HG03103 (cell line): ENCODE data around the gene IFRD2.
"Not testable (repeated sequence)": the region's sequence is repeated elsewhere in the genome, so short reads cannot be mapped to it uniquely, and the experiment has no call there.

Source experiments
- ATAC-seq: cut with Tn5 transposase; IDR thresholded peaks from one replicate; pipeline ENCODE4 v1.9.1; 2021; ENCODE audit warnings: low read depth; ENCODE audit not compliant: unreplicated experiment

The IFRD2 gene

DNA sequence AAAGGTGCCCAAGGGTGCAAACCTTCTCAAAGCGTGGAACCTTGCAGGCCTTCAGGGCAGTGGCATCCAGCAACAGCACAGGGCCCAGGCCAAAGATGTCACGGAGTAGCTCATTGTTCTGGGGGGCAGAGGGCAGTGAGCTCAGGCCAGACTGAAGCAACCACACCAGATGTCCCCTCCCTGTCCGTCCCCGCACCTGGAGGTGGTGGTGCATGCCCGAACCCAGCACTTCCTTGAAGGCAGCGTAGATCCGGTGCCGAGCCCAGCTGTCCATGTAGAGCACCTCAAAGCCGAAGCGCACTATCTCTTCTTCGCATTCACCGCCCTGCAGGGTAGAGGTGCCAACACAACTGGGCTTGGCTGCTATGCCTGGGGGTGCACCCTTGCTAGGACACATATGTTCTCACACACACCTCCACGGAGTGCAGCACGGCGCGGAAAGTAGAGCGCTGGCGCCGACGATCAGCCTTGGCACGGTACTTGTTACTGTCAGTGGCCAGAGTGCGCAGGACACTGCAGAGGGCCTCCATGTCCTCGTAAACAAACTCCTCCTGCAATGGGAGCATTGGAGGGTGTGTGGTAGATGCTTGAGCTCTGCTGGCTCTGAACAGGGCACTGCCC is 3.7 kb downstream of the IFRD2 start:
- ATAC-seq = no peak

DNA sequence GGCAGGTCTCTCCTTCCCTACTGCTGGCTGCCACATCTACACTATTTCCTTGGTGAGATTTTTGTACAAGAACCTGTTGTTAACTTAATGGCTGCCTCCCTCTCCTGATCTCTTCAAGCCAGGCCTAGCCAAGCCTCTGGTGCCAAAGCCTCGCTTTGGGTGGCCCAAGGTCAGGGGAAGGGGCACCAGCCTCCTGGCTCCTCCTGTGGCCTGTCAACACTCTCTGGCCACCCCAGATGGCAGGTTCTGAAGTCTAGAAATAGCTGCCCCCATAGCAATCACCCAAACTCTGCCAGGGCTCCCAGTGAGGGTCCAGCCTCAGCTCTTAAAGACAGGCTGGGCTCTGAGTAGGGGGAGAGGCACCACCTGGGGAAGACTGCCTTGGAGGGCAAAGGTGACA is 5.0 kb downstream of the IFRD2 start:
- no peak for ATAC-seq

DNA sequence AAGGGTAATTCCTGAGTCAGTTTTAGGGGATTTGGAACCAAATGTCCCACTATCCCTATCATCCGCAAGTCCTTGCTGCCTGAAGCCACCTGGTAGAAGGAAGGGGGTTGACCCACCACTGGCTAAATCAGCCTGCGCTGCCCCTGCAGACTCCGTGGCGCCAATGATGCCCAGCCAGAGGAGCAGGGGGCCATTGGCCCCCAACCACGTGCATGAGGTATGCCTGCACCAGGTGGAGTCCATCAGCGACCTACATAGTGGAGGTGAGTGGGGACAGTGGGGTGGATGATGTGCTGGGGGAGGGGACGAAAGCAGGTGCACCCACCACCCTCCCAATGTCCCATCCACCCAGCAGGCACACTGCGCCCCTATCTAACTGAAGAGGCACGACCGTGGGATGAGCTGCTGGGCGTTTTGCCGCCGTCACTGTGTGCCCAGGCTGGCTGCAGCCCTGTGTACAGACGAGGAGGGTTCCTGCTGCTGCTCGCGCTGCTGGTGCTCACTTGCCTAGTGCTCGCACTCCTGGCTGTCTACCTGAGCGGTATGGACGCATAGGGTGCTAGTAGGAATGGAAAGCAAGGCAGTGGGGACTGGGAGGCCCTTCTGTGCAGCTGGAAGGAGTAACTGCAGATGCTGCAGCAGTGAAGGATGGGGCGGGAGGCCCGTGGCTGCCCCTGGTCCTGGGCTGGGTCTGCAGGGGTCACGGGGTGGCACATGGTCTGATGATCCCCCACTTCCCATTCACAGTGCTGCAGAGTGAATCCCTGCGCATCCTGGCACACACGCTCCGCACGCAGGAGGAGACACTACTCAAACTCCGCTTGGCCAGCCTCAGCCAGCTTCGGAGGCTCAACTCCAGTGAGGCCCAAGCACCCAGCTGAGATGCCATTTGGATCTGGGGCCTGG is 5.7 kb downstream of the IFRD2 start:
- no peak for ATAC-seq

DNA sequence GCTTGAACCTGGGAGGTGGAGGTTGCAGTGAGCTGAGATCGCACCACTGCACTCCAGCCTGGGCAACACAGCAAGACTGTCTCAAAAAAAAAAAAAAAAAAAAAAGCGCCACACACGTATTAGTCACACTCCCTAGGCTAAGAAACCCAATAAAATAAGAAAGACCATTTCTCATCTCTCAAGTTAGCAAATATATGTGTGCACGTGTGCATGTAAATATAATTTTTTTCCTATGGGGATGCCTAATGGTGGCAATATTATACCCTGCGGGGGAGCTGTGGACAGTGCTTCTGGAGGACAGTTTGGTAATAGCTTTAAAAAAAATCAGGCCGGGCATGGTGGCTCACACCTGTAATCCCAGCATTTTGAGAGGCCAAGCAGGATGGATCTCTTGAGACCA is 8.1 kb downstream of the IFRD2 start:
- not testable (repeated sequence) for ATAC-seq

DNA sequence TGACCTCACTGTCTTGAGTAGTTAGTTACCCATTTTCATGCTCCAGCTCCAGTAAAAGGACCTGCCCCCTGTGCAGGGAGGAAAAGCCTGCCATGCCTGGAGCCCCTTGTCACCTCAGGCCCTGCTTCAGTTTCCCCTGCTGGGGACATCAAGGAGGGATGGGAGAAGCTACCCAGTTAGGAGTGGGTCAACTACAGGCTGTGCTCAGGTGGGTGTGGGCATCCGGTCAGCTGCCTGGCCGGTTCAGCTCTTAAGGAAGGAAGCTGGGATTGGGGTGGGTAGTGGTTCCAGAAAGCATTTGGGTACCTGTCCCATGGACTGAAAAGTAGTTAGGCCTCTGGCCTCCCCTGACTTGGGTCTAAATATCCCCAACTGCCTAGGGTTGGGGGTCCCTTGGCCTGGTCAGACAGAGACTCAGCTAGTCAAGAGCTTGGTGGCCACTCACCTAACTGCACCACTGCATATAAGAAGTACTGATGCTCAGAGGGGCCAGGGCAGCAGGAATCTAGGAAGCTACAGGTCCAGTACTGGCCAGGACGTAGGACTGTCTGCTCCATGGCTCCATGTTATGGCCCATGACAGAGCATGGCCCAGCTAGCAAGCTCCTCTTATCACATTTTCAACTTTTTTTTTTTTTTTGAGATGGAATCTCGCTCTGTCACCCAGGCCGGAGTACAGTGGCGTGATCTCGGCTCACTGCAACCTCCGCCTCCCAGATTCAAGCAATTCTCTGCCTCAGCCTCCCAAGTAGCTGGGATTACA is 12.8 kb downstream of the IFRD2 start:
- ATAC-seq = no peak

DNA sequence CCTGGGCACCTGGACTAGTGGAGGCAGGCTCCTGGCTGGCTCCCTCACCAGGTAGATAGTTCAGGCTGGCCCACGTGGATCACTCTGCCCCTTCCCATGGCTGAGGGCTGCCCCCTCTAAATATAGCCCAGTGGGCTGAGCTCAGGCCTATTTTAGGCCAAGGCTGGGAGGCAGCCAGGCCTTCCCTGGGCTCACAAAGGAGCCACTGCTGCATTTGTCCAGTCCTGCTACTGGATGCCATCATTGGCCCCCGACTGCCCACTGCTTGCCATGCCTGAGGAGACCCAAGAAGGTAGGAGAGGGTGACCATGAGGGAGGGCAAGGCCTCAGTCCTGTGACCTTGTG is 13.4 kb downstream of the IFRD2 start, which contains the start of gene LSMEM2:
TSS of gene LSMEM2 (plus strand) at position 208 of the 345 bp plus-strand sequence. CDS start at position 235, 27 bp downstream.
- no peak for ATAC-seq

DNA sequence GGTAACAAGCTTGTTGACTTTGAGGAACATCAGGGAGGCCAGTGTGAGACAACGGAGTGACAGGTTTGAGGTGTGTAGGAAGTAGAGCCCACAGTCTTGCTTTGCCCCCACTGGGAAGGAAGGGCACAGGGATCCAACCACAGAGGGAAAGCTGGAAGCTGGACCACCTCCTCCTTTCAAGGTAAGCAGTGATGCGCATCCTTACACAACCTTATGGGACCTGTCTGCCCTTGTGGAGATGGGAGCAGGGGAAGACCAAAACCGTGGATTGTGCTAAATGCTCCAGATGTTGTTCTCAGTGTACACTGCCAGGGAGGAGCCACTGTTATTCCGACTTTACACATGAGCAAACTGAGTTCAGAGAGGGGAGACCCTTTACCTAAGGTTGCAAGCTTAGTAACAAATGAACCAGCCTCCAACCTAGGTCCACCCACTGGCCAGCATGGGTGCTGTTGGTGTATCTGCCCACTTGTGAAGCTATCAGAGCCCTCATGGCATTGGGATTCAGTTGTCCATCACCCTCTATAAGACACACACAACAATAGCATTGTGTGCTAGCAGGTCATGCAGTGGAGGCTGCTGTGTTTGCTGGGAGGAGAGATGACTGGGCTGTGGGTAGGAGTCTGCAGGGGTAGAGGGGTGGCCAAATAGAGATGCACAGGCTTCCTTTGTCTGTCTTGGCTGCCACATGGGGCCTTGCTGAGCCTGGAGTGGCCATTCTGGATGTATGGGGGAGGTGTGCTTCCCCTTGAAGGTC is 13.9 kb downstream of the IFRD2 start:
- ATAC-seq = no peak

DNA sequence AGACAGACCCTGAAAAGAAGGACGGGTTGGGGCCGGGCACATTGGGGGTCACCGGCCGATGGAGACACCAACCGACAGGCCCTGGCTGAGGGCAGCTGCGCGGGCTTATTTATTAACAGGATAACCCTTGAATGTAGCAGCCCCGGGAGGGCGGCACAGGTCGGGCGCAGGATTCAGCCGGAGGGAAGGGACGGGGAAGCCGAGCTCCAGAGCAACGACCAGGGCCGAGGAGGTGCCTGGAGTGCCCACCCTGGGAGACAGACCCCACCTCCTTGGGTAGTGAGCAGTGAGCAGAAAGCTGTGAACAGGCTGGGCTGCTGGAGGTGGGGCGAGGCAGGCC is 15.5 kb downstream of the IFRD2 start:
- no peak for ATAC-seq

DNA sequence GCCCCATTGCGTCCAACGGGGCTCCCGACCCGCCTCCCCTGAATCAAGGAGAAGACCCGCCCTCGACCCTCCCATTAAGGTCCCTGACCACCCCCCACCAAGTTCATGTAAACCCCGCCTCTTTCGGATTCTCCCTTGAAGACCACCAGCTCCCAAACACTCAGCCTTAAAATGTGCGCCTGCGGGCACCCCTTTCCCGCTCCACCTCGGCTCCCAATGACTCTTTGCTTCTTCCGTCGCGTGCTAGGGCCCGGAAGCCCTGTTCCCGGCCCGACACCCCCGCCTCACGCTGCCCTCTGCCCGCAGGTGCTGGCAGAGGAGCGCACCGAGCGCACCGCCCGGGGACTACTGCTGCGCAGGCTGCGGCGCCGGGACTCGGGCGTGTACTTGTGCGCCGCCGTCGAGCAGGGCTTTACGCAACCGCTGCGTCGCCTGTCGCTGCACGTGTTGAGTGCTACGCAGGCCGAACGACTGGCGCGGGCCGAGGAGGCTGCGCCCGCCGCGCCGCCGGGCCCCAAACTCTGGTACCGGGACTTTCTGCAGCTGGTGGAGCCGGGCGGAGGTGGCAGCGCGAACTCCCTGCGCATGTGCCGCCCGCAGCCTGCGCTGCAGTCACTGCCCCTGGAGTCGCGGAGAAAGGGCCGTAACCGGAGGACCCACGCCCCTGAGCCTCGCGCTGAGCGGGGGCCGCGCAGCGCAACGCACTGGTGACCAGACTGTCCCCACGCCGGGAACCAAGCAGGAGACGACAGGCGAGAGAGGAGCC is 16.1 kb downstream of the IFRD2 start:
- no peak for ATAC-seq

DNA sequence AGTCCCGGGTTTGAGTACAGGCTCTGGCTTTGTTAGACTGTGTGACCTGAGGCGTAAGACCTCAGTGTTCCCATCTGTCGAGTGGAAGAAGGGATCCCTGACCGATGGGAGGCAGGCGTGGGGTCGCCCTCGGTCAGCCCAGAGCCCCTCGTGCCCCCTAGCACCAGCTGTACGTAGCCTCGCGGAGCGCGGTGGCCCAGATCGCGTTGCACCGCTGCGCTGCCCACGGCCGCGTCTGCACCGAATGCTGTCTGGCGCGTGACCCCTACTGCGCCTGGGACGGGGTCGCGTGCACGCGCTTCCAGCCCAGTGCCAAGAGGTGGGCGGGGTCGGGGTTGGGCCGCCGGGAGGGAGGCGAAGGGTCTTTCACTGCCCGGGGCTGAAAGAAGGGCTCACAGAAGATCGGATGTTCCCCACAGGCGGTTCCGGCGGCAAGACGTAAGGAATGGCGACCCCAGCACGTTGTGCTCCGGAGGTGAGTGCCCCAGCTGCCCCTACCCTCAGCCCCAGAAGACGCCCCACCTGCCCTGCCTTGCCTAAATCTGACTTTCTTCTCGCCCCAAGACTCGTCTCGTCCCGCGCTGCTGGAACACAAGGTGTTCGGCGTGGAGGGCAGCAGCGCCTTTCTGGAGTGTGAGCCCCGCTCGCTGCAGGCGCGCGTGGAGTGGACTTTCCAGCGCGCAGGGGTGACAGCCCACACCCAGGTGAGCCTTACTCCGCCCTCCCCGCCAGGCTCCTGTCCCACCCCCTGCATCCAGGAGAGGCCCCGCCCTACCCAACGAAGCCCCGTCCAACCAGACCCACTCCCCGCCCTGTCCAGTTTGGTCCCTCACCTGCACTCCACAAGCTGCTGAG is 16.9 kb downstream of the IFRD2 start:
- no peak for ATAC-seq

DNA sequence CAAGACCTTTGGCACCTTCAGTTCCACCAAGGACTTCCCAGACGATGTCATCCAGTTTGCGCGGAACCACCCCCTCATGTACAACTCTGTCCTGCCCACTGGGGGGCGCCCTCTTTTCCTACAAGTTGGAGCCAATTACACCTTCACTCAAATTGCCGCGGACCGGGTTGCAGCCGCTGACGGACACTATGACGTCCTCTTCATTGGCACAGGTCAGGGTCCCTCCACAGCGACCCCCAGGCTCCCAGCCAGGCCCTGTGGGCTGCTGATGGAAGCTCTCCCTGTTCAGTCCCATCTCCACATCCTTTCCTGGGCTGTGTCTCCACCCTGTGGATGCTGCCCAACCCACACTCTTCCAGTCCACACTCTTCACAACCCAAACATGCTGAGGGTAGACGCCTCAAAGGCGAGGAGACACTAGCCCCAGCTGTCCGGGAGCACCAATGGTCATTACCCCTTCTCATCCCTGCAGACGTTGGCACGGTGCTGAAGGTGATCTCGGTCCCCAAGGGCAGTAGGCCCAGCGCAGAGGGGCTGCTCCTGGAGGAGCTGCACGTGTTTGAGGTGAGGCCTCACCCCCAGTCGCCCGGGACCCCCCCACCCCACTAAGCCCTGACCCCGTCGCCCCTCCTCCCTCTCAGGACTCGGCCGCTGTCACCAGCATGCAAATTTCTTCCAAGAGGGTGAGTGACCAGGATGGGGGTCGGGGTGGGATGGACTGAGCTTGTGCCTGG is 17.7 kb downstream of the IFRD2 start:
- no peak for ATAC-seq

DNA sequence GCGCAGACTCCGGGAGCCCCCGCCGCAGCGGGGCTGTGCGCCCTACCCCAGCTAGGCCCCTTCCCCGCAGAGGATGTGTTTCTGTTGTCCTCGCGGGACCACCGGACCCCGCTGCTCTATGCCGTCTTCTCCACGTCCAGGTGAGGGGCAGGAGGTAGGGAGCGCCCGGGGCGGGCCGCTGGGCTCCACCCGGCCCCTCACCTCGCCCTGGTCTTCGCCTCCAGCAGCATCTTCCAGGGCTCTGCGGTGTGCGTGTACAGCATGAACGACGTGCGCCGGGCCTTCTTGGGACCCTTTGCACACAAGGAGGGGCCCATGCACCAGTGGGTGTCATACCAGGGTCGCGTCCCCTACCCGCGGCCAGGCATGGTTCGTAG is 18.6 kb downstream of the IFRD2 start:
- ATAC-seq = no peak

DNA sequence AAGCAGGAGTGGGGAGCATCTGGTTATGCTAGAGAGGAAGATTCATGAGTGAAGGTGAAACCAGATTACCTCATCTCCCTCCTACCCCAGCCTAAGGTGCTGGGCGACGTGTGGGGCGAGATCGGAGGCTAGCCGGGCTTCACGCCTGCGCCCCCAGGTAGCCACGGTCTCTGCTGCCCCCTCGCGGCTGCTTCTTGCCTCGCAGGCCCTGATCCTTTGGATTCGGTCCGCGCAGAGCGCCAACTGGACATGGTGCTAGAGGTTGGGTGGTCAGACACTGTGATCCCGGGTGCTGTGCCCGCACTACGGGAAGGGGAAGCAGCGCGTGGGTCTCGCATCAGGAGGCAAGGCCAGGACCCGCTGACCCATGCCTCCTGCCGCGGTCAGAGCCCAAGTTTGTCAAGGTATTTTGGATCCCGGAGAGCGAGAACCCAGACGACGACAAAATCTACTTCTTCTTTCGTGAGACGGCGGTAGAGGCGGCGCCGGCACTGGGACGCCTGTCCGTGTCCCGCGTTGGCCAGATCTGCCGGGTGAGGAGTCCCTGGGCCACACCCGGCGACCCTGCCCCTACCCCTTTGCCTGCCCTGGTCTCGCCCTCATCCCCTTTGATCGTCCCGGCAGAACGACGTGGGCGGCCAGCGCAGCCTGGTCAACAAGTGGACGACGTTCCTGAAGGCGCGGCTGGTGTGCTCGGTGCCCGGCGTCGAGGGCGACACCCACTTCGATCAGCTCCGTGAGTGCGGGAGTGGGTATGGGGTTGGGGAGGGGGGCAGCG is 19.1 kb downstream of the IFRD2 start:
- peak; percentile 80 for ATAC-seq

DNA sequence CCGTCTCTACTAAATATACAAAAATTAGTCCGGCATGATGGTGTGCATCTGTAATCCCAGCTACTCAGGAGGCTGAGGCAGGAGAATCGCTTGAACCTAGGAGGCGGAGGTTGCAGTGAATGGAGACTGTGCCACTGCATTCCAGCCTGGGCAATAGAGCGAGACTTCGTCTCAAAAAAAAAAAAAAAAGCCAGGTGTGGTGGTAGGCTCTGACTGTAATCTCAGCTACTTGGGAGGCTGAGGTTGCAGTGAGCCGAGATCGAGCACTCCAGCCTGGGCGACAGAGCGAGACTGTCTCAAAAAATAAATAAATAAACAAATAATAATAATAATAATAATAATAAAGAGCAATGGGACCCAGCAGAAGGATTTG is 19.7 kb downstream of the IFRD2 start:
- not testable (repeated sequence) for ATAC-seq

DNA sequence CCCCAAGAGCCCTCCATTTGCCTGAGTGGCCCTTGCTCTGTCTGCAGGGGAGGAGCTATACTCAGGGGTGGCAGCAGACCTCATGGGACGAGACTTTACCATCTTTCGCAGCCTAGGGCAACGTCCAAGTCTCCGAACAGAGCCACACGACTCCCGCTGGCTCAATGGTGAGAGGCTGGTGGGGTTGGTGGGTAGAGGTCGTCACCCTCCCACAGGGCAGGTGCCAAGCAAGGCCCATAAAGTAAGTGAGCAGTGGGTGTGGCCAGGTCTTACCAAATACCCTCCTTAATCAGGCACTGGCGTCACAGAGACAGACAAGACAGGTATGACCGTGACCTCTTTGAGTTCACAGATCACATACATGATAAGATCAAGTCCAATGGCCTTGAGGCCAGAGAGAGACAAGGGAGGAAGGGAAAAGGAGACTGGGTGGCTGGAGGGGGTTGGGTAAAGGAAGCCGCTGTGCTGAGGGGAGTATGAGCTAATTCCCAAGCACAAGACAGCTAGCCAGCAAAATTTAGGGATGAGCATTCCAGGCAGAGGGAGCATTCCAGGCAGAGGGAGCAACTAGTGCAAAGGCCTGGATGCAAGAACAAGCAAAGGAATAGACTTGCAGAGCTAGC is 20.8 kb downstream of the IFRD2 start:
- ATAC-seq = no peak

DNA sequence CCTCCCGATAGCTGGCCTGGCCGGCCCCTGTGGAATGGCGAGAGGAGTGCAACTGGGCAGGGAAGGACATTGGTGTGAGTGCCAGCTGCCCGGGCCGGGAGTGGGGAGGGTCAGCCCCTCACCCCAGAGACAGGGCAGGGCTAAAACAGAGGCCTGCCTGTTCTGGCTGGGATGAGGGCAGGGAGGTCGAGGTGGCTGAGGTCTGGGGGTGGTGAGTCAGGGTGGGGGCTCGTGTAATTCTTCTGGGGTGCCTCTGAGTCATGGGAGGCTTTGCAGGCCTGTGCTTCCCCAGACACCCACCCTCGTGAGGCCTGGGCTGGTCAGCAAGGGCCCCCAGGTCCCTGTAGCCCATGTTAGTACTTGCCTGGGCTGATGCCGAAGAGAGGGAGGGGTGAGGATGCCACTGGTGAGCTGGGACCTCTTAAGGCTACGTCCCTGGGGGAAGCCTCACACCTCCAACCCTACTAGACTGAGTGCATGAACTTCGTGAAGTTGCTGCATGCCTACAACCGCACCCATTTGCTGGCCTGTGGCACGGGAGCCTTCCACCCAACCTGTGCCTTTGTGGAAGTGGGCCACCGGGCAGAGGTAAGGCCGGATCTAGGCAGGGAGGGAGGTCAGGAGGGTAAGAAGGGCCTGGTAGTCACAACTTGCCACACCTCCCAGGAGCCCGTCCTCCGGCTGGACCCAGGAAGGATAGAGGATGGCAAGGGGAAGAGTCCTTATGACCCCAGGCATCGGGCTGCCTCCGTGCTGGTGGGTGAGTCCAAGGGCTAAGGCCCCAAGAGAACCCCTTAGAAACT is 21.6 kb downstream of the IFRD2 start:
- no peak for ATAC-seq
